HEK293T (cell line): Measurements from ENCODE around the gene TCF7L1.

ENCODE experiments used
- ARNT ChIP-seq: fragments of 450-650 bp; IDR thresholded peaks from 2 replicates; pipeline ENCODE4 v1.6.1; 2017; ENCODE audit warnings: mild to moderate bottlenecking
- BHLHE40 ChIP-seq: fragments of 450-650 bp; IDR thresholded peaks from 2 replicates; pipeline ENCODE4 v1.6.1; 2016; ENCODE audit warnings: mild to moderate bottlenecking, moderate library complexity, borderline replicate concordance
- CTBP1 ChIP-seq: fragments of 450-650 bp; IDR thresholded peaks from 2 replicates; pipeline ENCODE4 v1.6.1; 2016; ENCODE audit warnings: borderline replicate concordance
- ELF4 ChIP-seq: fragments of 450-650 bp; IDR thresholded peaks from 2 replicates; pipeline ENCODE4 v1.6.1; 2017; ENCODE audit warnings: antibody characterized with exemption
- FOXA1 ChIP-seq: fragments of 450-650 bp; IDR thresholded peaks from 2 replicates; pipeline ENCODE4 v1.6.1; 2016; ENCODE audit warnings: mild to moderate bottlenecking
- FOXK2 ChIP-seq: fragments of 450-650 bp; IDR thresholded peaks from 2 replicates; pipeline ENCODE4 v1.6.1; 2016; ENCODE audit warnings: mild to moderate bottlenecking
- FOXM1 ChIP-seq: fragments of 450-650 bp; IDR thresholded peaks from 2 replicates; pipeline ENCODE4 v1.6.1; 2017; ENCODE audit warnings: mild to moderate bottlenecking, borderline replicate concordance
- HDGF ChIP-seq: fragments of 450-650 bp; IDR thresholded peaks from 2 replicates; pipeline ENCODE4 v1.6.1; 2017; ENCODE audit warnings: antibody characterized with exemption, borderline replicate concordance
- L3MBTL2 ChIP-seq: fragments of 450-650 bp; conservative IDR thresholded peaks from 2 replicates; pipeline ENCODE4 v1.6.1; 2016; ENCODE audit warnings: mild to moderate bottlenecking
- LEF1 ChIP-seq: fragments of 450-650 bp; IDR thresholded peaks from 2 replicates; pipeline ENCODE4 v1.6.1; 2017; ENCODE audit warnings: mild to moderate bottlenecking, borderline replicate concordance
- NFRKB ChIP-seq: fragments of 450-650 bp; IDR thresholded peaks from 2 replicates; pipeline ENCODE4 v1.6.1; 2016; ENCODE audit warnings: mild to moderate bottlenecking, moderate library complexity
- SP1 ChIP-seq: fragments of 450-650 bp; IDR thresholded peaks from 2 replicates; pipeline ENCODE4 v1.6.1; 2017
- SUZ12 ChIP-seq: fragments of 450-650 bp; IDR thresholded peaks from 2 replicates; pipeline ENCODE4 v1.6.1; 2016; ENCODE audit warnings: mild to moderate bottlenecking
- TARDBP ChIP-seq: fragments of 450-650 bp; IDR thresholded peaks from 2 replicates; pipeline ENCODE4 v1.6.1; 2016

- TF ChIP-seq FOXK2 (no peak), NFRKB (no peak), ARNT (no peak), TARDBP (no peak), FOXM1 (no peak), SP1 (no peak), FOXA1 (no peak), CTBP1 (no peak), L3MBTL2 (no peak), ELF4 (no peak), LEF1 (no peak), BHLHE40 (no peak), SUZ12 (no peak), HDGF (no peak)
Observed at GRCh38 chr2:85342156-85342555, 209.0 kb downstream of the TCF7L1 start.
